Endometrial microvascular endothelial cells (primary cell): ENCODE results near the gene JARID2. TPM values are rescaled to one million over a fixed set of nuclear protein-coding genes. Genes with fewer than 3 reads are reported as not detected.

Experiments
- in situ Hi-C: cut with HindIII; loops from 2 replicates; pipeline ENCODE4 v1.10.0; 2017; ENCODE audit warnings: low sequenced_read_pairs, low pct_unique_long_range_greater_than_20kb; ENCODE audit errors: inconsistent ontology term
- total RNA-seq: library from RNA; depleted of rRNA; stranded (reverse); fragments of >200 nt; gene quantifications from one replicate; pipeline ENCODE4 v1.2.3, GENCODE V29; 2015; ENCODE audit errors: inconsistent ontology term

Gene JARID2
- total RNA-seq, 1 donor from 2014 or later, result 3.8 TPM

DNA sequence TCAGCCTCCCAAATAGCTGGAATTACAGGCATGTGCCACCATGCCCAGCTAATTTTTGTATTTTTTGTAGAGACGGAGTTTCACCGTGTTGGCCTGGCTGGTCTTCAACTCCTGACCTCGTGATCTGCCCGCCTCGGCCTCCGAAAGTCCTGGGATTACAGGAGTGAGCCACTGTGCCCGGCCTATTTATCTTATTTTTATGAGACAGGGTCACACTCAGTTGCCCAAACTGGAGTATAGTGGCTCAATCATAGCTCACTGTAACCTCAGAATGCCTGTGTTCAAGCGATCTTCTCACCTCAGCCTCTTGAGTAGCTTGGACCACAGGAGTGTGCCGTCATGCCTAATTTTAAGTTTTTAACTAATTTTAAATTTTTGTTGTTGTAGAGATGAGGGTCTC lies 114.4 kb downstream of the JARID2 start:
- in situ Hi-C loops, result no loop called here

DNA sequence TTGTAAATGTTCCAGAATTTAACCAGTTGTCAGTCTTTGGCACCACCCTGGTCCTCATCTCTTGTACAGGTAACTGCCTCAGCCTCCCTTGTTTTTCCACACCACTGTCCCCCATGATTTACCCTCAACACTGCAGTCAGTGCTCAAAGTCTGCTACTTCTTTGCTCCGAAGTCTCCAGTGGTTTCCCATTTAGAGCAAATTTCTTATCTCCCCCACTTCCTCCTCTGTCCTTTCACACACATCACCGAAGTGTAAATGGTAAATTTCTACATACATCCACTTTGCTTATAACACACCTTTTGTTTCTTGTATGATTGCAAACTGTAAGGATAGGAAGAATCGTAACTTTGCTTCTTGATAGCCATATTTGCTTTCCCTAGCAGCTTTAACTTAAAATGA lies 115.3 kb downstream of the JARID2 start:
- in situ Hi-C loops, result no loop called here

DNA sequence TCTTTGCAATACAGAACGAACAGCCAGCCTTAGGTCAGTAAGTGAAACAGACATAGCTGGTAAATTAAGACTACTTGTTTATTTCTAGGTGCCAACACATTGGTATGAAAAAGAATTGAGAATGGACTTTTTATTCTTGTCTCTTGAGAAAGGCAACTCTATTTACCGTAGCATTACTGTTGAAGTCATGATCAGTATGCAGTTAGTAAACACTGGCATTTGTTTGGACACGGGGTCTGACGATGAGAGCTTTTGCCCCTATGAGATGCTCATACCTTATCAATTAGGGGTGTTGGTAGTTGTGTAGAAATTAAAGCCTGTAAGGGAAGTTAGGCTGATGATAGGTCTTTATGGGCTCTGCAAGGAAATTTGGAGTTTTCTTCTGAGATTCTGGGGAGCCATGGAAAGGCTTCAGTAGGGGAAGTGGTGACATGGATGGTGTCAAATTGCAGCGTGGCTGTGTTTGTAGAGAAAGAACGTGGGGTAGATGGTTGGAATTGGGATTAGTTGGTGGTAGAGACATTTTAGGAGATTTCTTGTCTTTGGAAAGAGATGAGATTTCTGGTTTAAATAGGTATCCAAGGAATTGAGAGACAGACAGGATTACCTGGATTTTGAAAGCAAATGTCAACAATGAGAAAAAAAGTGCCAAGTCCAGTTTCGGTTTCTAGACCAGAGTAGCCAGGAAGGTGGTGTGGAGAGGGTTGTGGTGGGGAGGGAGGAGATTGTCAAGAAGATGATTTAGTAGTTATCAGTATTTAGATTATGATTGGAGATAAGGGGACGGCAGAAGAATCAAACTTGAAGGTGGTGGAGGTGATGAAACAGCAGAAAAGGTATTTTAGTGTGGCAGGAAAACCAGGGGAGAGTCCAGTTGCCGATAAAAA lies 116.6 kb downstream of the JARID2 start:
- in situ Hi-C loops, result no loop called here

DNA sequence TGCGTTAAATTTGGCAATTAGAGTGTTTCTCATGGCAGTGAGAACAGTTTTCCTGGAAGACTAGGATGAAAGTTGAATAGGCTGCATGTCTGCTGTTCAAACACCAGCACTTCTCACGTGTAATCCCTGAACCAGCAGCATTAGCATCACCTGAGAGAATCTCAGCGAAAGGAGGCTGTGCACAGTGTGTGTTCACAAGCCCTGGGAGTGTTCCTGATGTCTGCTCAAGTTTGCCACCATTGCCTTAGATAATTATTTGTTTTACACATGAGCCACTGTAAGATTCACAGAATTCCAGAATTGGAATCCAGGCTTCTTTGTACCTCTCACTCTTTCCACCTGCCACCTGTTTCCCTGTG lies 117.3 kb downstream of the JARID2 start:
- in situ Hi-C loops, result no loop called here

DNA sequence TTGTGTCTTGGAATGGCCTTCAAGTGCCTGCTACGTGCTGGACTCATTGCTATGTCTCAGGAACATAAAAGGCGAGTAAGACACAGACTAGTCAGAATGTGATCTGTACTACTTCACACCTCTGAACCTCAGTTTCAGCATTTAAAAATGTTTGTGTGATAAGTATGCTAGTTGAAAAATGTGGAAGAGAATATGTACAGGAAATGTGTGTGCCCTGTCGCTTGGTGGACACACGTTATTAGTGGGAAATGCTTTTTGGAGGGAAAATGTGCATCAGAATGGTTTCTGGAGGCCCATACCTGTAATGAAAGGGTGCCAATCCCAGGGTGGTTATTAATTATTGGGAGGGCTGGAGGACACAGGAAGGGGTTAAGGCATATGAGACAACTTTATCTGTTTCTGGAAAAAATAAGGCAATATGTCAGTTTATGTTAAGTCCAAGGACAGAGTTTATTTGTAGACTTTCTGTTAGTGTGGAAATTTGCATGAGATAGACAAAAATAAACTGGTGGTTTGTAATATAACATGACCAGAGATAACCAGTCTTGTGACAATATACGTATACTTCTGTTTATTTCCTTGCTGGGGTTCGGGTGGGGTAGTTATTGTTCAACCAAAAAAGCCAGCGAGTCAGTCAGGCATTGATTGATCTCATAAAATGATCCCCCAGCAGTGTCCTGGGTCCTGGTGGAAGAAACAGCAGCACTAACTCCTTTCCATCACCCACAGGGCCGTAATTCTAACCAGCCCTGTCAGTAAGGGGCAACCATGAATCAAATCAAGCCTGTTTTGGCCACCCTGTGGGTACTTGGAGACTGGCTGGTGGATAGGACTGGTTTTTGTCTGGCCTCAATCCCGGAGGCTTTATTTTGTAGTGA lies 117.9 kb downstream of the JARID2 start:
- in situ Hi-C loops, result no loop called here

DNA sequence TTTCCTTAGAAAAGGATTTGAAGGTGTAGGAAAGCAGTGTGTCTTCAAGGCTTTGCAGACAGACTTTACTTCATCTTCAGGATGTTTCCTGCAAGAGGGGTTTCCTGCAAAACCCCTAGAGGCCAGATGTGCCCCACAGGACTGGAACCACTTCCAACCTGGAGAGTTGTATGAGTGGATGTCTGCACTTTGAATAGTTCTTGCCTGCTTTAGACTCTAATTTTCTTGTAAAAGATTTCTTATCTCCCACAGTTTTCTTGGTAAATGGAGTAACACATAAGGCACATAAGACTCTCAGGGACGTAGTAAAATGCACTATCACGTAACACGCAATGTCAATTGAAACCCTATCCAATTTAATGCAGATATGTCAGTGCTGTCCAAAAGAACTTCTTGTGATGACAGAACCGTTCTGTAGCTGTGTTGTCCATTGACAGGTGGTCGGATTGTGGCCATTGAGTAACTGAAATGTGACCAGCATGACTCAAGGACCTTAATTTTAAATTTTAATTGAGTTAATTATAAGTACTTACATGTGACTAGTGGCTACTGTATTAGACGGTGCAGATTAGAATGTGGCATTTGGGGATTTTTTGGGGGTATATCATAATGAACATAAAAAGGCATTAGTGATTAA lies 118.7 kb downstream of the JARID2 start:
- in situ Hi-C loops, result no loop called here

DNA sequence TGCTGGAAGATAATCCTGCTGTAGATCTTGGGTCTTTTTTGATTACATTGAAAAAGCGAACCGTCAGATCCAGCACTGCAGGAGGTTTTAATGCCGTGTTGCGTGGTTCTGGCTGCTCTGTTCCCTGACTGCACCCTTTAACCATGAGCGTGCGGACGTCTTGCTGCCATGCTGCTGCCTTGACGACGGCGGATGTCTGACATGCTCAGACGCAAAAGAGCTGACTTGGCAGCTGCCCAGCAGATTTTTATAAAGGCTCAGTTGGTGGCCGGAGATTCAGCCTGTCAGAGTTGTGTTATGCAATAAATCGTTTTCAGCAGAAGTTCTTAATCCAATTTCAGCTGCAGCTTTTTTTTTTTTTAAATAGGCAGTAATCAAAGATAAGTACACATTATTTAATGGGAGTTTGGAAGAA lies 119.4 kb downstream of the JARID2 start:
- in situ Hi-C loops, result no loop called here

DNA sequence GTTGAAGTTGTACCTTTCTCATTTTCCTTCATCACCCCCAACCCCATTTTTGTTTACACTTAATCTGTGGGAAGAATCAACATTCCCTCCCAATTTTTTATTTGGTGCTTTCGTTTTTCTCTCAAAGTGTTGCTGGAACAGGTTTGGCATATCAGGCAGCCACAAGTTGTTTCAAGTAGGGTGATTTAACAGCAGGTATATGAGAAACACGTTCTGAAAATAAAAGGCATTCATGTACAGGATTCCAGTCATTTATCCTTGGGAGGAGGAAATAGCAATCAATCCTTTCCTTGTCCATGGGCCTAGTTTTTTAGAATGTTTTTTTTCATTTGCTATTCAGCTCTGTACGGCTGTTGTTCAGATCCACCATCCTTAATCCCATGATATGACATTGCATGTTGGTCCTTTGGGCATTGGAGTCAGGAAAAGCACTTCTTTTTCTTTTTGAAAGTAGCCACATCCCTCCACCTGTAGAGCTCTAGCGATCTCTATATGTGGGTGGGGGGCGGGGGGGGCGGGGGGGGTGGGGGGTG lies 120.2 kb downstream of the JARID2 start:
- in situ Hi-C loops, result no loop called here

DNA sequence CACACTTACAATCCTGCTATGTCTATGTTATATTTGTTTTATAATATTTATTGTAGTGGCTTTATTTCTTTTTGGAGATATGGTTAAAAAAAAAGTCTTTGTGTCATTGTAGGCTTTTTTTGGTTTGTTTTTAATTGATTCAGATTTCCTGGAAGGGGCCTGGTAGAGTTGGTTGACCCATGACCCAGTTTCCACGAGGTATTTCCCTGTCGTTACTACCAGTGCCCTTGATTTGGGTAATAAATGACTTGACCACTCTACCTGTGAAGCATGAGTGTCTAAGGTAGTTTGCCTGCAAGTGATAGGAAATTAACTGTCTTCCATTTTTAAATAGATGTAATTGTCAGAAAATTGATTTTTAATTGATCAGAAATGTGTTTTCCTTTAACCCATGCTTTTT lies 121.0 kb downstream of the JARID2 start:
- in situ Hi-C loops, result no loop called here

DNA sequence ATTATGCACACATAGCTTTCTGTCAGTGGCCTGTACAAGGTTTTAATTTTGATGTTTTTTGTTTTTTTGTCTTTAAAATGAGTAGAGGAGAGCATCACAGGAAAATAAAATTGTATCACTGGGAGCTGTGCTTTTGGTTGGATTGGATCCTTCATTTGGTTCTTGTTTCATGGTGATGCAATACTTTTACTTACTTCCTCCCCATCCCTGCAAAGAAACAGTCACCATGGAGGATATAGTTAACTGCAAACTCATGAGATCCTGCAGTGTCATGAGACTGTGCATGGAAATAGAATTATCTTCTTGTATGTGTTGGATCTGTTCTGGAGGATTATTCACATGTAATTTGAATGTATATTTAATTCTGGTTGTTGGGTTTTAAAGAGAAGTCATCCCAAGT lies 122.3 kb downstream of the JARID2 start:
- in situ Hi-C loops, result no loop called here

DNA sequence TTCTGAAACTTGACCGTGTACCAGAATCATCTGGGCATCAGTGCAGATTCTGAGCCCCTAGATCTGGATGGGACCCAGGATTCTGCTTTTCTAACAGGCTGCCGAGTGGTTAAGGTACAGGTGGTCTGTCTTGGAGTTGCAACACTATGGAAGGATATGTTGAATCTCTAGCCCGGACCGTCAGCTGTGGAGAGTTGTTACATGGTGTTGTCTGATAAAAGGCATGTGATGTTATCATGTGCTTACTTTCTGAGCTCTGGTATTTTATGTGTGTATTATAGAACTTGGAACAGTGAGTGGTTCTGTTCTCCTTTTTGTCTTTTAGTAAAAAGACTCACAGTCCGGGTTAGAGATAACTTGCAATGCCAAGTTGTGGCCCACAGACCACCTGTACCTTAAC lies 123.0 kb downstream of the JARID2 start:
- in situ Hi-C loops, result no loop called here

DNA sequence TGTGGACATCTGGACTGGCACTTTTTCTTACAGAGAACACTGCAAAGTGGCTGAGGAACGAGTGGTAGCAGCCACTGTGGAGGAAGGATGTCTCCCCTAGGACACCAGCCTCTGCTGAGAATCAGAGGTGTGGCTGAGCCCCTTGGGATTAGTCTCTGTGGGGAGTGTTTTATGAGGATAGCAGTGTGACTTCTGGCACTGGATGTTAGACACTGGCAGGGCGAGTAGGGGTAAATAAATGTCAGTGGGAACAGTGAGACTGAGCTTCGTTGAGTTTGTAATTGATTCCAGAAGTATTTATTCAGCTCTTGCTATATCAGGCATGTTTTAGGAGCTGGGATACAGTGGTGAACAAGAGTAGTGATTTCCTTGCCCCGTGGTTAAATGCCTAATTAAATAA lies 124.0 kb downstream of the JARID2 start:
- in situ Hi-C loops, result no loop called here

DNA sequence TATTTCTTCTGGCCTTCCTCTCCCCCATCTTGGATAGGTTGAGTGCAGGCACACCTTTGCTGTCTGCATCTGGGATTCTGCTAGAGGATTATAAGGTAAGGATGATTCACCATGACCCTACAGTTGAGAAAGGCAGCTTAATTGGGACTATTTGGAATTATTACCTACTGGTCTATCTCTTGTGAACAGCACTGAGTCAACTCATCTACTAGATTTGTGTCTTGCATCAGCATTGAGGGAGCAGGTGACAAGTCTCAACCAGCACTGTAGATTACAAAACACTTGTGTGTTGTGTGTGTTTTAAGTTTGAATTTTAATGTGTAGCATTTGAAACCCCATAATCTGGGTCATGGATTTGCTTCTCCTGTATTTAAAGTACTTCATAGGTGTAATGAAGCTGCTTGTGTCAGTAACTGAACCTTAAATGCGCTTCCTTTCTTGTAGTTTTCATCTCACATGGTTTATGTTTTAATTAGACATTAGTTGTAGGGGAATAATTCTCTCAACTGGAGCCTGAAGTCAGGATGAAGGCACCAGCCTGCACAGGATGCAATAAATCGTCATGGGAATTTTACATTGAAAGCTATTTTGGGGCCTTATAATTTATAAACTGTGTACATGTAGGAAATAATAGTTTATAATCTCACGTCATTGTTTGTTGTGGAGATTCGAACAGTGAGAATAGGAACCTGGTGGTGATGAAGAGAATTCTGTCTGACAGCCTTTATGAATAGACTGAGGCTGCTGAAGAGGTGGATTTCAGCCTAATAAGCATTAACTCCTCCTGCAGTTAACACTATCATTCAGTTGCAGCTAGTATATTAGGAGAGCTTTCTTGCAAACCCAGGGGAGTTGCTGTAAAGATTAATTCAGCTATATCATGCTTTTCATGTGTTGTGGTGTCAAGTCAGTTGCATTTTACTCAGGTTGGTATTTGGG lies 125.1 kb downstream of the JARID2 start:
- in situ Hi-C loops, result no loop called here

DNA sequence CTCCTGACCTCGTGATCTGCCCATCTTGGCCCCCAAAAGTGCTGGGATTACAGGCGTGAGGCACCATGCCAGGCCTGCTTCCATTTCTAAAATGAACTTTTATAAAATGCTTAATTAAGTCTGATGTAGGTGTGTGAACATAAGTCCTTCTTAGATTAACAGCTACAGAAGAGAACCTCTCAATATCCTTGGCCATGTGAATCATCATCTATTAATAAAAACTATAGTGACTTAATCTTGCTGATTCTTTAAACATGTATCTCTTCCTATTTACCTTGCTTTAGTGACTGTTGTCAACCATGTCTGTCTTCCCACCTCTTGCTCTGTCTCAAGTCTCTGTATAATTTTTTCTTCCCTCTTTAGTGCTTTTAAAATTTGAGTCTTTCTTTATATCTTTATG lies 127.1 kb downstream of the JARID2 start:
- in situ Hi-C loops, result no loop called here

DNA sequence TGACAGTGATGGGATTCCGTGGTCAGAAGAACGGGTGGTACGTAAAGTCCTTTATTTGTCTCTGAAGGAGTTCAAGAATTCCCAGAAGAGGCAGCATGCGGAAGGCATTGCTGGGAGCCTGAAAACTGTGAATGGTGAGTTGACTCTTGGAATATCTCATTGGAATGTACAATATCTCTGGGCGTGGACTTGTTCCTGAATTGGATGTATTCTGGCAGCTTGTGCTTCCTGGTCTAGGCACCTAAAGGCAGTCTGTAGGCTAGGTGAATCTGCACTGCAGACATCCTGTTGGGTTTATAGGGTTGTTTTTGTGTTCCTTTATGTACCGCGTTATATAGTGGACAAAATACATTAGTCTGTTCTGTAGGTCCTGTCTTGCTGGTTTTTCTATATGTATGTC lies 128.2 kb downstream of the JARID2 start:
- in situ Hi-C loops, result no loop called here

DNA sequence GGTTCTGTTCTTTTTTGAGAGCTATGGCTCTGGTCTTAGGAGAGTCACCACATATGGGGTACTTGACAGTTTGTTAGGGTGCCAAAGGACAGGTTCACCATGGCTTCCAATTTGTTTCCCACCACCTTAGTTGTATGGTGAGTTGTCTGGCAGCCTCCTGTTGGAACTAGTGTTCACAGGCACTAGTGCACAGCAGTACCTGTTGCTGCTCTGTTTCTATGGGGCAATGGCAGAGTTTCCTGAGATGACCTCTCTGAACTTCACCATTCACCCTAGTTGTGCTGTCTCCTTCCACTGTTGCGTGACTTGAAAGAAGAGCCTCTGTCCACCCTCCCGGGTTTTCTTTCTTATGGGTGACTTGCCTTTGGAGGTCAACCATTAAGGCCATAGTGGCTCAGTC lies 129.1 kb downstream of the JARID2 start:
- in situ Hi-C loops, result no loop called here

DNA sequence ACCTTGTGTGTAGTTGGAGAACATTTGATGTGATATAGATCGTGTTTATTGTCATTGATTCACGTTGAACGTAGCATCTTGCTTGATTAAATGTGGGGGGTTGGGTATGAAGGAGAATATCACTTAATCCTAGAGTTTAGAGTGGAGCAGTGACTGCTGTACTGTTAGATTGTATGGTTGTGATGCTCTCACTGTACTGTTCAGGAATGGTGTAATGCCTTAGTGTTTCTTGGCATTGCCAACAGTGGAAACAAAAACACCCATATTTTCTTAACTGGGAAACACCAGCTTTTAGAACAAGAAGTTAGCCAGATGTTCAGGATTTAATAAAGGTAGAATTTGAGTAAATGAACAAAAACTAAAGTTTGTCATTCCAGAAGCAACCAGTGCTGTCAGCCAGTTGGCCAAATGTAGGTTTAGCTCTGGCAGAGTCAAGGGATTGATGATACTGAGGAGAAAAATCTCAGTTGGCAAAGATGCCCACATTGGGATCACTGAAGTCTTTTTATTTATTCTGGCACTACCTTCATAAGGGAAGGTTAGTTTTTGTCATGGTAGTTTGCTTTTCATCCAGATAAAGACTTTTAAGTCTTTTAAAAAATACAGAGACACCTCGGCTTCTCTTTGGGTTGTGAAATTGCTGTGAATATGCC lies 129.9 kb downstream of the JARID2 start:
- in situ Hi-C loops, result no loop called here

DNA sequence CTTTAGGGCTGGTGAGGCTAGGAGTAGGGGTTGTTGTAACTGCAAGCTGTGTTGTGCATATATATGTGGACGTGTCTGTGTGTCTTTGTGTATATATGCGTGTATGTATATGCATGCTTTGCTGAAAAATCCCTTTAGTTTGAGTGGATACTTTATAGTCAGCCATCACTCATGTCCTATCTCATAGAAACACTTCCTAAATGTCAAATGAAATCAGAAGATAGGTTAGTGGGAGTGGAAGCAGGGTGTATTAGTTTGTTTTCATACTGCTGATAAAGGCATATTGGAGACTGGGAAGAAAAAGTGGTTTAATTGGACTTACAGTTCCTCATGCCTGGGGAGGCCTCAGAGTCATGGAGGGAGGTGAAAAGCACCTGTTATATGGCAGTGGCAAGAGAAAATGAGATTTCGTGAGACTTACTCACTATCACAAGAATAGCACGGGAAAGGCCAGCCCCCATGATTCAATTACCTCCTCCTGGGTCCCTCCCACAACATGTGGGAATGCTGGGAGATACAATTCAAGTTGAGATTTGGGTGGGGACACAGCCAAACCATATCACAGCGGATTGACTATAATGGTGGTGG lies 131.1 kb downstream of the JARID2 start:
- in situ Hi-C loops, result no loop called here
